B cell (primary cell): Measurements from ENCODE around the gene FARP1. TPM values are rescaled to one million over a fixed set of nuclear protein-coding genes. Genes with fewer than 3 reads are reported as not detected.

ENCODE experiments used
- ATAC-seq: fragments of 200-7000 bp; cut with Tn5 transposase; one replicate; pipeline ENCODE4 v1.10.0; 2021; ENCODE audit warnings: low read depth, mild to moderate bottlenecking, moderate number of reproducible peaks, moderate library complexity
- CTCF ChIA-PET: fragments of 350-600 bp; sonication (Branson Sonifier 250); formaldehyde crosslinking; loops from one replicate; lab custom pipeline; 2021; ENCODE audit warnings: antibody characterized with exemption, inconsistent platforms; lab: Charles Lee
- POLR2A ChIA-PET: fragments of 350-600 bp; sonication (Branson Sonifier 250); formaldehyde crosslinking; loops from one replicate; lab custom pipeline; 2021; ENCODE audit warnings: antibody characterized with exemption; lab: Charles Lee
- DNase-seq: peaks from one replicate; pipeline ENCODE4 v3.0.0; 2013
- H2AFZ ChIP-seq: 2 replicates; pipeline ENCODE4 v1.6.1; 2012; ENCODE audit warnings: mild to moderate bottlenecking, low read depth, low read length; ENCODE audit not compliant: insufficient read depth, poor library complexity, severe bottlenecking
- H3K27ac ChIP-seq, 2 donors: 1 replicate in 1 of 2; 2 replicates in 1 of 2; pipeline ENCODE4 v1.5.1; 2012 to 2013; ENCODE audit warnings: low read length in 2 of 2, mild to moderate bottlenecking in 2 of 2, moderate library complexity in 1 of 2
- H3K27me3 ChIP-seq, 4 experiments: fragments of 200-600 bp in 1 of 4; sonication (generic) in 1 of 4; replicated peaks in 1 of 4; 1 replicate in 2 of 4; 2 replicates in 2 of 4; pipeline versions ENCODE4 v1.6.1 to v1.7.0; 2013 to 2016; ENCODE audit warnings: low read length in 3 of 4, mild to moderate bottlenecking in 2 of 4, mixed read lengths in 1 of 4, moderate library complexity in 1 of 4; ENCODE audit not compliant: insufficient read depth in 4 of 4, control insufficient read depth in 3 of 4; ENCODE audit errors: control extremely low read depth in 1 of 4
- H3K36me3 ChIP-seq, 2 experiments: replicated peaks in 1 of 2; 1 replicate in 1 of 2; 2 replicates in 1 of 2; pipeline versions ENCODE4 v1.6.1 to v1.7.1; 2013; ENCODE audit warnings: low read length in 1 of 2; ENCODE audit not compliant: insufficient read depth in 2 of 2, control insufficient read depth in 1 of 2; ENCODE audit errors: control extremely low read depth in 1 of 2, extremely low read depth in 1 of 2
- H3K4me1 ChIP-seq, 2 donors: fragments of 200-600 bp in 1 of 2; sonication (generic) in 1 of 2; 1 replicate in 1 of 2; 2 replicates in 1 of 2; pipeline versions ENCODE4 v1.5.1 to v1.6.1; 2013 to 2017; ENCODE audit warnings: low read length in 2 of 2; ENCODE audit not compliant: control insufficient read depth in 2 of 2, insufficient read depth in 2 of 2
- H3K4me2 ChIP-seq: replicated peaks from 2 replicates; pipeline ENCODE3; 2012; ENCODE audit warnings: mild to moderate bottlenecking, low read depth, low read length; ENCODE audit not compliant: poor library complexity, severe bottlenecking
- H3K4me3 ChIP-seq, 5 experiments: fragments of 200-600 bp in 1 of 5; sonication (generic) in 1 of 5; 1 replicate in 3 of 5; 2 replicates in 2 of 5; pipeline versions ENCODE4 v1.5.1 to v1.7.0; 2011 to 2016; ENCODE audit warnings: low read length in 4 of 5, mild to moderate bottlenecking in 4 of 5, low read depth in 2 of 5, control low read depth in 1 of 5, moderate library complexity in 1 of 5; ENCODE audit not compliant: insufficient read depth in 1 of 5; ENCODE audit errors: control extremely low read depth in 1 of 5, extremely low read depth in 1 of 5
- H3K79me2 ChIP-seq: fragments of 200-600 bp; sonication (generic); one replicate; pipeline ENCODE4 v1.6.0; 2016; ENCODE audit warnings: low read length; ENCODE audit not compliant: control insufficient read depth, insufficient read depth
- H3K9ac ChIP-seq: fragments of 200-600 bp; sonication (generic); 2 replicates; pipeline ENCODE4 v1.6.1; 2017; ENCODE audit warnings: mild to moderate bottlenecking, low read length, moderate library complexity
- H3K9me3 ChIP-seq, 3 donors: one replicate each; pipeline versions ENCODE4 v1.6.1 to v1.7.1; 2013; ENCODE audit warnings: low read length in 2 of 3; ENCODE audit not compliant: control insufficient read depth in 2 of 3, insufficient read depth in 1 of 3; ENCODE audit errors: control extremely low read depth in 1 of 3
- H4K20me1 ChIP-seq: 2 replicates; pipeline ENCODE4 v1.6.0; 2012; ENCODE audit warnings: mild to moderate bottlenecking, low read length; ENCODE audit not compliant: insufficient read depth, control insufficient read depth, poor library complexity, severe bottlenecking
- H3K27ac Mint-ChIP-seq: one replicate; pipeline ENCODE4 v1.8.0; 2021; ENCODE audit warnings: mixed read lengths
- H3K27me3 Mint-ChIP-seq: one replicate; pipeline ENCODE4 v1.8.0; 2021; ENCODE audit warnings: mixed read lengths
- H3K4me1 Mint-ChIP-seq: one replicate; pipeline ENCODE4 v1.8.0; 2021; ENCODE audit warnings: mixed read lengths
- H3K4me3 Mint-ChIP-seq: one replicate; pipeline ENCODE4 v1.8.0; 2021; ENCODE audit warnings: mixed read lengths
- H3K9me3 Mint-ChIP-seq: one replicate; pipeline ENCODE4 v1.8.0; 2022; ENCODE audit warnings: mixed read lengths; ENCODE audit not compliant: insufficient read depth
- CTCF ChIP-seq: fragments of 200-600 bp; IDR thresholded peaks from one replicate; pipeline ENCODE4 v1.8.0; 2022; ENCODE audit warnings: antibody characterized with exemption, mild to moderate bottlenecking
- EZH2 ChIP-seq: IDR thresholded peaks from 2 replicates; pipeline ENCODE4 v1.6.1; 2012; ENCODE audit warnings: borderline replicate concordance, low read depth, mild to moderate bottlenecking, moderate library complexity, low read length; ENCODE audit not compliant: insufficient read depth, poor library complexity, severe bottlenecking
- WGBS: methylation state at CpG from one replicate; pipeline ENCODE4 v1.1.5; 2013; ENCODE audit warnings: missing lambda C conversion rate; ENCODE audit not compliant: insufficient coverage; 5-methylcytosine and 5-hydroxymethylcytosine counted together
- intact Hi-C: fragments of 100-400 bp; cut with micrococcal nuclease; formaldehyde crosslinking; loops from one replicate; pipeline ENCODE4 v1.10.0; 2022
- polyA plus RNA-seq: library from polyadenylated mRNA; depleted of rRNA; stranded (reverse); fragments of >200 nt; gene quantifications from 2 replicates; pipeline ENCODE4 v1.2.3, GENCODE V29; 2012
- total RNA-seq, 2 donors: library from RNA; stranded (reverse); fragments of 120-200 nt in 1 of 2; gene quantifications; 1 replicate in 1 of 2; 2 replicates in 1 of 2; pipeline versions ENCODE4 v1.2.3 to v1.2.4, GENCODE V29; 2013 to 2022

The FARP1 gene
- total and polyA plus RNA-seq, 2 donors (not counting 1 experiment from before 2014, with no cell fraction given), result 0.15 to 1.5 TPM

- TF ChIP-seq CTCF (no peak), EZH2 (no peak)
- H3K36me3 ChIP-seq, result no peaks in the 10 kb centered on the region
- no peak overlapping the region for H3K9ac ChIP-seq
- no peak overlapping the region for H3K4me3 ChIP-seq
- H3K9me3 ChIP-seq, result no peaks in the 10 kb centered on the region
- WGBS, result 87% methylated on average over 8 of the region's 9 CpGs
- no peaks in the 10 kb centered on the region for H3K4me1 ChIP-seq
- no peak overlapping the region for H3K27ac Mint-ChIP-seq
- POLR2A ChIA-PET, result no interaction called here
- ATAC-seq, result no peak
- no peaks in the 10 kb centered on the region for H3K79me2 ChIP-seq
- no peaks in the 10 kb centered on the region for H3K27me3 ChIP-seq
- no peak overlapping the region for H3K4me3 Mint-ChIP-seq
- H4K20me1 ChIP-seq, result no peaks in the 10 kb centered on the region
- H3K4me2 ChIP-seq, result no peak overlapping the region
- H3K27me3 Mint-ChIP-seq, result peaks cover 19% of the 10 kb centered on the region
- H3K27ac ChIP-seq, result no peak overlapping the region
- intact Hi-C loops, result no loop called here
- H2AFZ ChIP-seq, result no peak overlapping the region
- H3K9me3 Mint-ChIP-seq, result no peaks in the 10 kb centered on the region
- CTCF ChIA-PET, result no interaction called here
- no peak for DNase-seq
- no peaks in the 10 kb centered on the region for H3K4me1 Mint-ChIP-seq
Measured at GRCh38 chr13:98297745-98298144, 154.9 kb downstream of the FARP1 start.

- intact Hi-C loops, result no loop called here
- H3K27me3 Mint-ChIP-seq, result peaks cover 23% of the 10 kb centered on the region
- ChIA-PET POLR2A (no interaction called here), CTCF (no interaction called here)
- no peak for DNase-seq
- no peaks in the 10 kb centered on the region for H3K4me1 Mint-ChIP-seq
- Histone ChIP-seq H3K9ac (no peak overlapping the region), H2AFZ (no peak overlapping the region), H3K4me1 (no peaks in the 10 kb centered on the region), H3K27ac (no peak overlapping the region), H3K4me2 (no peak overlapping the region), H3K27me3 (no peaks in the 10 kb centered on the region), H3K36me3 (no peaks in the 10 kb centered on the region), H3K79me2 (no peaks in the 10 kb centered on the region), H3K4me3 (no peak overlapping the region), H4K20me1 (no peaks in the 10 kb centered on the region), H3K9me3 (no peaks in the 10 kb centered on the region)
- no peak overlapping the region for H3K27ac Mint-ChIP-seq
- no peak for TF ChIP-seq EZH2
- no peak for TF ChIP-seq CTCF
- 67% methylated on average over 3 of the region's 3 CpGs for WGBS
- ATAC-seq, result no peak
- H3K9me3 Mint-ChIP-seq, result no peaks in the 10 kb centered on the region
- H3K4me3 Mint-ChIP-seq, result no peak overlapping the region
Measured at GRCh38 chr13:98298599-98298998, 155.7 kb downstream of the FARP1 start.
